ENCODE measurements around the gene EIF1B.

GRCh38 chr3:40333852-40334251 lies 24.3 kb downstream of the EIF1B start:
- TF ChIP-seq EZH2 (IDR thresholded peaks at IDR 0.05; ENCODE audit: borderline replicate concordance, low read depth, low read length, severe bottlenecking) = no peak
- TF ChIP-seq, protein P1, sequence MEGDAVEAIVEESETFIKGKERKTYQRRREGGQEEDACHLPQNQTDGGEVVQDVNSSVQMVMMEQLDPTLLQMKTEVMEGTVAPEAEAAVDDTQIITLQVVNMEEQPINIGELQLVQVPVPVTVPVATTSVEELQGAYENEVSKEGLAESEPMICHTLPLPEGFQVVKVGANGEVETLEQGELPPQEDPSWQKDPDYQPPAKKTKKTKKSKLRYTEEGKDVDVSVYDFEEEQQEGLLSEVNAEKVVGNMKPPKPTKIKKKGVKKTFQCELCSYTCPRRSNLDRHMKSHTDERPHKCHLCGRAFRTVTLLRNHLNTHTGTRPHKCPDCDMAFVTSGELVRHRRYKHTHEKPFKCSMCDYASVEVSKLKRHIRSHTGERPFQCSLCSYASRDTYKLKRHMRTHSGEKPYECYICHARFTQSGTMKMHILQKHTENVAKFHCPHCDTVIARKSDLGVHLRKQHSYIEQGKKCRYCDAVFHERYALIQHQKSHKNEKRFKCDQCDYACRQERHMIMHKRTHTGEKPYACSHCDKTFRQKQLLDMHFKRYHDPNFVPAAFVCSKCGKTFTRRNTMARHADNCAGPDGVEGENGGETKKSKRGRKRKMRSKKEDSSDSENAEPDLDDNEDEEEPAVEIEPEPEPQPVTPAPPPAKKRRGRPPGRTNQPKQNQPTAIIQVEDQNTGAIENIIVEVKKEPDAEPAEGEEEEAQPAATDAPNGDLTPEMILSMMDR (IDR thresholded peaks at IDR 0.05; ENCODE audit: borderline replicate concordance, extremely low read depth, low read length, poor library complexity, severe bottlenecking) = no peak
